Stimulated activated CD8-positive, alpha-beta memory T cell treated with anti-CD3 and anti-CD28 coated beads, Interleukin-12 subunit alpha, Interleukin-12 subunit beta, amount 100 ng/mL, for 4 hours (primary cell): ENCODE data around the gene GFRA1.

Experiments used
- DNase-seq: peaks from one replicate; pipeline ENCODE4 v3.0.0-alpha.2; 2020; ENCODE audit warnings: low read depth

The GFRA1 gene

DNA sequence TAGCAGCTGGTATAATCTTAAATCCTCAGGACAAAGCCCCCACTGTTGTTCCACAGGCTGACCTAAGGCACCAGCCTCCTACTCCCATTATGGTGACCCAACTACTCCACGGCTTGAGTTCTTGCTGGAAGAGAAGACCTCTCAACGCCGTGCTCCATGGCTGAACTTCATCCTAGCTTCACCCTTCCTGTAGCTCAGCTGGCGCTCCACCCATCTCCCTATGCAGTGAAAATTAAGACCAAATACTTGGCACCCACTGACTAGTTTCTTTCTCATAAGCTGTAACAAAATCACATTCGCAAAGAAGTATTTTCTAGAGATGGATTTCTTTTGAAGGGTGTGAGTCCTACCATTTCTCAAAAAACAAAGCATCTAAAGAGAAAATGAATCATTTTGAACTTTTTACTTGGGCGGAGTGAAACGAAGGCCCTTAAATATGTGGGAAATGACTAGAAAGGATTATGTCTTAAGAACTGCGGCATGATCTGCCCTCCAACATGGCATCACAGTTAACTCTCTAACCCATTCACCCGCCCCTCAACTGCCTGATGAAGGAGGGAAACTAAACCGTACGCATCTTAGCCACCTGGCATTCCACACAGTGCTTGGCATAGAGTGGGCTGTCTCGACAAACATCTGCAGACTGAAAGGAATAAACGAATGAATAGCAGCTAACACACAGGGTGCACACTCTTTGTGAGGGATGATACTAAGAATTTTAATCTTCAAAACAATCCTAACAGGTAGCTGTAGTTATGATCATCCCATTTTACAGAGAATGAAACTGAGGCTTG, 32.7 kb downstream of the GFRA1 start:
- DNase-seq = no peak

DNA sequence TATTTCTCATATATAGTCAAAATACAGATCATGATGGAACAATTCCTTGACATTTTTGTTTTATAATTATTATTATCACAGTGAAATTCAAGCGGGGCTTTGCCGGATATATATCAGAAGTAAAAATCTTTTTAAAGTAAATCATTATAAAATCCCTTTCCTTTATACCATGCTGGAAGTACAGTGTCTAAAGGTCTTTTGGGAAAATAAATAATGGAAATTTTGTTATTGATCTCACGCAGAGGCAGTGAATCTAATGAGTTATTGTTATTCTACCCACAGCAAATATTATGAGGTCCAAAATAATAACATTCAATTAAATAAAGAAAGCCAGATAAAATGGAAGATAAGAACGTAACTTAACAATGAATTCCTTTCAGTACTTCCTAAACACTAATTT, 33.8 kb downstream of the GFRA1 start:
- DNase-seq = no peak

DNA sequence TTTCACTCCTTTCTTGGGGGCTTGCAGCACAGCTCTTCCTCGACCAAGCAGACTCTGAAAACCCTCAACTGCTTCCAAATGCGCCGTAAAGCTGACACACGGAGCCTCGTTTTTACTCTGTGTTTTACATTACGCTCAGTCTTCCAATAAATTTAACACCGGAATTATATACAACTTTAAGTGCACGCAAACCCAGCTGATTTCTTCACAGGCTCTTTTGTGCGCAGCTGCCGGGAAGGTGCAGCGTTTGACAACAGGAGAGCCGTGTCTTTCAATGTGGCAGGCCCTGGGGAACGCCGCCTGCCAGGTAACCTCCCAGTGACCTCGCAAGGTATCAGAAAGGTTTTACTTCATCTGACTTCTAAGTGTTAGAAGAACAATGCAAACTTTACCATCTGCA, 35.0 kb downstream of the GFRA1 start:
- DNase-seq = no peak

DNA sequence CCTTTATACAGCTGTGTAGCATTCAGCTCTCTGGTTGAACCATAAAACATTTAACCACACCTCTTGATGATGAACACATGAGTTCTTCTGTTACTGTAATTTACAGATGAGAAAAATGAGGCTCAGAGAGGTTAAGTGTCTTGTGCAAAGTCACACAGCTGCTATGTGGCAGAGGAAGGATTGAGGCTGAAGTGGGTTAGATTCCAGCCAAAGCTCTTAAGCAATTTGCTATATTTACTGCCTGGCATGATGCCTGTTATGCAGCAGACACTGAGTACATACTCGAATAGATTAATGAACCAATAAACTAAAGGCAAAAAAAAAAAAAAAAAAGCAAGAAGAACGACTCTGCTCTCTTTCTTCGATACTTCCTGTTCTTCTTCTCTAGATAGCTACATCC, 35.7 kb downstream of the GFRA1 start:
- no peak for DNase-seq

- no peak for DNase-seq
These were observed 39.8 kb downstream of the GFRA1 start for GRCh38 chr10:116233230-116233629.

DNA sequence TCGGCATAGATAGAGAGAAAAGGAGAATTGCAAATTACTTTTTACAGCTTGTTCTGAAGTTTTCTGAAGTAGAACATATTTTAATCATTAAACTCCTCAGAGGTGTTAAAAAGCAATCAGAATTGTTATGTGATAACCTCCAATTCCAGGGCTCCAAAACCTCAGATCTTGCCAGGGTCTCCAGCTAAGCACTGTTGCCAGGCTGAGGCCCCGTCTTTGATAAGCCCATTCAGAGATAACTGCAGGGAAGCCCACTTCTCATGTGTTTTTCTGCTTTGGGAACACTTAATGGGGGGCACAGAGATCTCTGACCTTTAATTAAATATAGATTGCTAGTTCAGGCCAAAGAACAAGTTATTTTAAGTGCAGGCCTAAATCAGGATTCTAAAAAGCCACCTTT, 40.4 kb downstream of the GFRA1 start:
- DNase-seq = no peak

DNA sequence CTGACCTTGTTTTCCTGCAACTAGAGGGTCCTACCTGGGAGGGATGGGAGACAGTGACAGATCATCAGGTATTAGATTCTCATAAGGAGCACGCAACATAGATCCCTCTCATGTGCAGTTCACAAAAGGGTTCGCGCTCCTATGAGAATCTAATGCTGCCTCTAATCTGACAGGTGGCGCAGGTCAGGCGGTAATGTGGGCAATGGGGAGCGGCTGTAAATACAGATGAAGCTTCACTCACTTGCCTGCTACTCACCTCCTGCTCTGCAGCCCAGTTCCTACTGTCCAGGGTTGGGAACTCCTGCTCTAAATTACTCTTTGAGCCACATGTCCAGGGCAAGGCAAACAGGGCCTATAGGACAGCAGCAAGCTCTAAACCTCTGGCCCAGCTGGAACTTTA, 46.2 kb downstream of the GFRA1 start:
- no peak for DNase-seq

DNA sequence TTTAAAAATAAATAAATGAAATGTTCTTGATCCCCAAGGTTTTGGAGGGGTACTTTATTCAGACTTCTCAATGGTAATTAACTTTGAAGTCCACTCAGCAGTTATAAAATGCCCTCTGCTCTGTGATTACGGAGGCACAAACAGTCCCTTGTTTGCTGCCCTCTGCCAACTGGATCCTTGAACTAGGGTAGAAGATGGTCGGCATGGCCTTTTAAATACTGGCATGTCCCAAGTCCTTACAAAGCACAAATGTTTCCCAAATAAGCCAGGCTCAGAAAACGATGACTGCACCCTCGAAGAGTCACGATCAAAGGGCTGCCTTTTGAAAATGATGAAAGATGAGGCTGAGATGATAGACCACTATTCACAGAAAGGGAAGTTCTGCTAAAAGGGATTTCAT, 47.0 kb downstream of the GFRA1 start:
- no peak for DNase-seq

DNA sequence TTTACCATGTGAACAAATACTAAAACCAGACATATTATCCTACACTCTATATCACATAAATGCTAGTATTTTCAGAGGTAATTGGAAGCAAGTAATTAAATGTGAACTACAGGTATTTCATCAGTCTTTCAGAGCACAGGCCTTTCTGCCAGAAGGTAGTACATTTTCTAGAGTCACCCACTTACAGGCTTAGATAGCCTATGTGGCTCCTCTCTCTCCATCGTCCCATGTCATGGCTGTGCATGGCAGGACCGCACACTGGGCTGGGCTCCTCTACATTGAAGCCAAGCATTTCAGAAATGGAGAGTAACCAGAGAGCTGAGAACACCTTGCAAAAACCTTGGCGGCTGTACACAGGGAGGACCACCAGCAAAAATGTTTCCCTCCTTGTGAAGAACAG, 49.7 kb downstream of the GFRA1 start:
- DNase-seq = no peak

DNA sequence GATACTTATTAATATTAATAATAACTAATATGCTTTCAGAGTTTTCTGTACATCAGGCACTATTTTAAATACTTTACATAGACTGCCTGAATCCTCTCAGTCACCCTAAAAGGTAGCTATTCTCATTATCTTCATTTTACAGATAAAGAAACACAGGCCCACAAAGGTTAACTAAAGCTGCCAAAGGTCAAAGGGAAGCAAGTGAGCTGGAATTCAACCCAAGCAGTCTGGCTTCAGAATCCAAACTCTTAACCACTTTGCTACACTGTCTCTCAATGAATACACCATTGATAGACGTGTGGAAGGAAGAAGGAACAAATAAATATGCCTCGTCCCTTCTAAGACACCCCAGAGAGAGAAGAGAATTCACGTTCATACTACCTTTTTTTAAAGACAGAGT, 52.0 kb downstream of the GFRA1 start:
- no peak for DNase-seq

- DNase-seq = no peak
These were observed 56.3 kb downstream of the GFRA1 start for GRCh38 chr10:116216676-116217075.

DNA sequence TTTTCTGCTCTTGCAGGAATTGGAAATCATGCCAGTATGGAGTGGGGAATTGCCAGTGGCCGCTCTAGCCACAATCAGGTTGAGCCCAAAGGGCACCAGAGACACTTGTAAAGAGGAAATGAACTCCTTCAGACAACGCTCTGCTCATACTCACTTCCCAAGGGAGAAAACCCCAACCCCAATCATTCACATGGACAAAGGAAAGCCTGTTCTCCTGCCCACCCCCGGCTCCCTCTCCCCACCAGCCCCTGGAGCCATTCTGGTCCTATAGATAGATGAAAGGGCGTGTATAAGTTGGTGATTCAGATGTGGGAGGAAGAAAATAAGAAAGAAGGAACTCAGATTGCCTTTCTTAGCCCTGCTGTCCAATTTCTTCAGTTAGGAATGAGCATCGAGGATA, 57.4 kb downstream of the GFRA1 start:
- no peak for DNase-seq

DNA sequence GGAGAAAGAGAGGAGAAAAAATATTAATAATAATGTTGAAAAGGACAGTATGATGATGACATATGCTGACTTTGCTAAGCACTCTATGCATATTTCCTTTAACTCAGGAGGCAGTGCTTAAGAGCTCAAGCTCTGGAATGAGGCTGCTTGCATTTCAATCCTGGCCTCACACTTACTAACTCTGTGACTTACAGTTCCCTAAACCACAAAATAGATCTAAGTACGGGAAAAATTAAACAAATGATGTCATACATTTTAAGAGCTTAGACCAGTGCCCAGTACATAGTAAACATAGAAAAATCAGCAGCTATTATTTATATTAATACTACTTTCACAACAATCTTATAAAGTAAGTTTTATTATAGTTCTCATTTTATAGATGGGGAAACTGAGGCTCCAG, 61.3 kb downstream of the GFRA1 start:
- DNase-seq = no peak

DNA sequence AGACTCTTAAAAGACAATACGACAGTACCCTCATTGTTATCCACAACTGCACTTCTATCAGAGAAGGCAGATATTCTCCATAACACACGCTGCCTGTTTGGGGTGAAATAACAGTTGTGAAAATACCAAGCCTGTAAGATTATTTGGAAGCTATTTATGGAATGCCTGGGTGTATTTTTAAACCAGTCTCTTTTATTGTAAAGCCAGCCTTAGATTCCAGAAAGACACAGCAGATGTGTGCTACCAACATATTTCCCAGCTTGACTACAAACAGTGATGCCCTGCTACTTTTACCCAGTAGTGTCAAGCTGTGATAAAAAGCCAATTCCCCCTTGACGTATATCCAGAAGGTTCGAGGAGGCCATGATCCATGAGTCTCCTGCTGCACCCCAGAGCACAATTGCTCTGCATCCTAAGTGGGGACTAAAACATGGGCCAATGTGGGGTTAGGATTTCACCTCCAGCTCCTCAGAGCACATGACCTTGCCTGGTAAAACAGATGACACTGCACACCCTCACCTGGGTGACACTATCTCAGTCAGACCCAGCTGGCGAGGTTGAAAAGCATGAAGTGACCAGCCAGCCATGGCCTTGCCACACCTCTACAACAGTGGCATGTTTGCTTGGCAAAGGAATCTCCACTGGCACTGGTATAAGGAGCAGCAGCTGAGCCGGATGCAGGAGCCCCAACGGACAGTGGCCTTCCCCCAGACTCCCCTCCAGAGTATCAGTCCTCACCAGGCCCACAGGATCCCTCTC, 62.2 kb downstream of the GFRA1 start:
- no peak for DNase-seq

DNA sequence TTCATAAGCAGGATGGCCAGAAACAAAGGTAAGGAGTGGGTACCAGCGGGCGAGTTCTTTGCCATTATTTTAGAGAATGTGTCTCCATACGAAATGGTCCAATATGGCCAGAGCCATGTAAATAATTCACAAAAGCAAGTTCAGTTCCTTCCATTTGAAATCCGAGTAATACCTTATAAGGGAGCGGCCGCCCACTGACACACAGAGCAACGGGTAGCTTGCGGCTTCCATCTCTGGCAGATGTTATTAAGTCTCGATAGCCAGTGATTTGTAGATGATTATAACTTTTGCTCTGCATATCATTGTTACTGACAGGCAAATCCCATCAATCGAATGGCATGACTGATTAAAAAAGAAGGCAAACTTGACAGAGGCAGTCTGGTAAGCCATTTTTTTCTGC, 63.2 kb downstream of the GFRA1 start:
- DNase-seq = no peak

DNA sequence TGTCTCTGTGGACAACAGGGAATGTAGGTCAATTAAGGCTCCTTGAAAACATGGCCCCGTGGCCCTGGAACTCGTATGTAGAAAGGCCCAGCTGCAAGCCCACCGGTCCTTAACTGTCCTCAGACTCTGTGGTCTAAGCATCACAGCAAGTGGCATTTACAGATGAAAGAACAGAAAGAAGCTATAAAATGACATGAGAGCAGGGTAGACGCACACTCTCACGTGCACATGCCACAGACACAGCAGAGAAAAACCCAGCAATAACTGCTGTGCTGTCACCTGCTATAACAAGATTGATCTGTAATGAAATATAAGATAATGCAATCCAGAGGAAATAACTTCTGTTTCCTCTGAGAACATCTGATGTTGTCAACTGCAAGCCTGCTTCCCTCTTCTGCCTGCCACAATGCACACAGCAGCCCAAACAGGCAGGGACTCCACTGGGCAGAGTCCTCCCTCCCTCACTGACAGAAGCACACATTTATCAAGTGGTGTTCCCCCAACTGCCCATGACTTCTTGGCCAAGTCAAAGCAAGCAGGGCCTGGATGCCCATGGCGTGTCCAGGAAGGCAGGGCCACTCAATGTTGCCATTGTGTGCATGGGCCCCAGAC, 63.9 kb downstream of the GFRA1 start:
- DNase-seq = no peak

DNA sequence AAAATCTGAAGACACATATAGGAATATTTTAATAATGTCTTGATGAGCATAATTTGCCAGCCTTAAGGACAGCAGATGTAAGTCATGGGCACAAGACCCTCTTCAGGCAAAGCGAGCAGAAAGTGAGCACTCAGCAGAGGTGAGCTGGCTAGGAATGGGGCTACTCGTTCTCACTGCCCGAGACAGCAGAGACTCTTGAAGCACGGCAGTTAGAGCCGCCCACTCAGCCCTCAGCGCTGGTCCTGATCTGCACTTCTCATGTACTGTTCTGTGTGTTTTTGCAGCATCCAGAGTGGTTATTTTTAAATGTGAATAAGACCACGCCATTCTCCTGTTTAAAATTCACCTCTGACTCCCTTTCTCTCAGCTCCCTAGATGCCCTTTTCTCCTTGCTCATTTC, 65.3 kb downstream of the GFRA1 start:
- no peak for DNase-seq

- no peak for DNase-seq
These were observed 69.3 kb downstream of the GFRA1 start for GRCh38 chr10:116203661-116204060.

GRCh38 chr10:116201670-116202430, 71.2 kb downstream of the GFRA1 start:
- no peak for DNase-seq

DNA sequence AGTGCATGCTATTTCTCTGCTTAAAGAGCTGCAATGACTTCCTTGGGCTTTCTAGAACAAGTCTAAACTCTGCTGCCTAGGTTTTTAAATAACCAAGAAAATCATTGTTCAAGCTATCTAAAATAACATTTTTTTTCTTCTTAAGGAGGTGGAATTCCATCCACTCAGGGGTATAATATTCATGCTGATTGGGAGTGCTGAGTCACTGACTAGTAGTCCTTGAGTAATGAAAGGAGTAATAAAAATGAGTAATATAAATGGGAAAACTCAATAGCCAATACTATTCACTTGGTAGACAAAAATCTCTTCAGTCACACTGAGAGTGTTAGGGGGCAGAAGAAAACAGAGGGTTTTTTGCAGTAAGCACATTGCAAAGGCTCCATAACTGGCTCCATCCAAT, 72.0 kb downstream of the GFRA1 start:
- no peak for DNase-seq

DNA sequence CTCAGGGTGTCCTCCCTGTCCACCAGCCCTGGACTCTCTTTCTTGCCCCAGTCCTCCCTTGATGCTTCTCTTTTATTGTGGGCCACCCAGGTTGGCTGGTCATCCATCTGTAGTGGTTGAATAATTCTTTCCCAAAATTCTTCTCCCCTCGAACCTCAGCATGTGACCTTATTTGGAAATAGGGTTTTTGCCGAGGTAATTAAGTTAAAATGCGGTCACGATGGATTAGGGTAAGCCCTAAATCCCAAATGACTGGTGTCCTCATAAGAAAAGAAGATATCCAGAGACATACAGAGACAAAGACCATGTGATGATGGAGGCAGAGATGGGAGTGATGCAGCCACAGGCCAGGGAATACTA, 74.3 kb downstream of the GFRA1 start:
- no peak for DNase-seq

- no peak for DNase-seq
These were observed 74.9 kb downstream of the GFRA1 start for GRCh38 chr10:116197946-116198675.
